ENCODE measurements around the gene CDHR4.
"Not testable (repeated sequence)": the region's sequence is repeated elsewhere in the genome, so short reads cannot be mapped to it uniquely, and the experiment has no call there.

Gene CDHR4

GRCh38 chr3:49780080-49780974, 19.3 kb downstream of the CDHR4 start:
- DNase-seq: no peak

- DNase-seq: no peak
Measured at GRCh38 chr3:49779358-49780079, 20.2 kb downstream of the CDHR4 start.

GRCh38 chr3:49776101-49776500, 23.6 kb downstream of the CDHR4 start:
- DNase-seq: not testable (repeated sequence)

GRCh38 chr3:49775538-49775937, 24.1 kb downstream of the CDHR4 start:
- DNase-seq: no peak

- DNase-seq: no peak
Measured at GRCh38 chr3:49772703-49773102, 27.0 kb downstream of the CDHR4 start.

GRCh38 chr3:49771340-49771938, 28.2 kb downstream of the CDHR4 start:
- no peak for DNase-seq

- no peak for DNase-seq
Measured at GRCh38 chr3:49769926-49770325, 29.7 kb downstream of the CDHR4 start.

GRCh38 chr3:49769286-49769915, 30.3 kb downstream of the CDHR4 start:
- no peak for DNase-seq

- no peak for DNase-seq
Measured at GRCh38 chr3:49763981-49764380, 35.7 kb downstream of the CDHR4 start.

- no peak for DNase-seq
Measured at GRCh38 chr3:49761661-49762060, 38.0 kb downstream of the CDHR4 start.

- no peak for DNase-seq
Measured at GRCh38 chr3:49759226-49759625, 40.4 kb downstream of the CDHR4 start.

GRCh38 chr3:49757197-49757596, 42.5 kb downstream of the CDHR4 start:
- no peak for DNase-seq

- DNase-seq: no peak
Measured at GRCh38 chr3:49756036-49756435, 43.6 kb downstream of the CDHR4 start.

GRCh38 chr3:49754536-49754935, 45.1 kb downstream of the CDHR4 start:
- no peak for DNase-seq

- DNase-seq: no peak
Measured at GRCh38 chr3:49751501-49751900, 48.2 kb downstream of the CDHR4 start.

GRCh38 chr3:49750056-49750455, 49.6 kb downstream of the CDHR4 start:
- no peak for DNase-seq

- not testable (repeated sequence) for DNase-seq
Measured at GRCh38 chr3:49748874-49749273, 50.8 kb downstream of the CDHR4 start.

GRCh38 chr3:49747792-49748480, 51.7 kb downstream of the CDHR4 start:
- DNase-seq: no peak

- no peak for DNase-seq
Measured at GRCh38 chr3:49745986-49746385, 53.7 kb downstream of the CDHR4 start.

All from activated CD4-positive, alpha-beta T cell treated with anti-CD3 and anti-CD28 coated beads for 48 hours (primary cell).